ENCODE measurements around the gene DEPDC5.
"Not testable (repeated sequence)": the region's sequence is repeated elsewhere in the genome, so short reads cannot be mapped to it uniquely, and the experiment has no call there.

Gene DEPDC5

GRCh38 chr22:31768422-31769059 lies 14.7 kb downstream of the DEPDC5 start:
- POLR2A ChIA-PET, result no interaction called here
- no peak for DNase-seq (ENCODE audit: low read depth, low spot score)
- CTCF ChIA-PET, result no interaction called here
- no peak for TF ChIP-seq CTCF (IDR thresholded peaks at IDR 0.05; ENCODE audit: insufficient read depth, low read length, missing control alignments)
- H3K4me3 ChIP-seq (ENCODE audit: low read depth, low read length), result no peak overlapping the region

DNA sequence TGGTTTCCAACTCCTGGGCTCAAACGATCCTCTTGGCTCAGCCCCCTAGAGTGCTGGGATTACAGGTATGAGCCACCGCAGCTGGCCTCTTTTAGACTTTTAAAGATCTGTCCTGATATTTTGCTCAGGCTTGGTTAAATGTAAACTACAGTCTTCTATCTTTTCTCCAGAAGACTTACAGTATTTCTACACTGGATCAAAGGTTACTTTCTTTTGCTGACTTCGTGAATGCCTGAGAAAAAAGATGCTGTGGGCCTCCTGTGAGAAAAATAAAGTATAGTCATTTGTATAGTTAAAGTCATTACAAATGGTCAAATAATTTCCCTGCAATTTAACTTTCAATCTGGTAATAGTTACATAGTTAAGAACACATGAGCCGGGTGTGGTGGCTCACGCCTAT lies 19.6 kb downstream of the DEPDC5 start:
- no peak for DNase-seq (ENCODE audit: low read depth, low spot score)
- ChIA-PET POLR2A (no interaction called here), CTCF (no interaction called here)
- no peak overlapping the region for H3K4me3 ChIP-seq (ENCODE audit: low read depth, low read length)
- no peak for TF ChIP-seq CTCF (IDR thresholded peaks at IDR 0.05; ENCODE audit: insufficient read depth, low read length, missing control alignments)

- no peak for DNase-seq (ENCODE audit: low read depth, low spot score)
Observed at GRCh38 chr22:31776231-31776630, 22.4 kb downstream of the DEPDC5 start.

DNA sequence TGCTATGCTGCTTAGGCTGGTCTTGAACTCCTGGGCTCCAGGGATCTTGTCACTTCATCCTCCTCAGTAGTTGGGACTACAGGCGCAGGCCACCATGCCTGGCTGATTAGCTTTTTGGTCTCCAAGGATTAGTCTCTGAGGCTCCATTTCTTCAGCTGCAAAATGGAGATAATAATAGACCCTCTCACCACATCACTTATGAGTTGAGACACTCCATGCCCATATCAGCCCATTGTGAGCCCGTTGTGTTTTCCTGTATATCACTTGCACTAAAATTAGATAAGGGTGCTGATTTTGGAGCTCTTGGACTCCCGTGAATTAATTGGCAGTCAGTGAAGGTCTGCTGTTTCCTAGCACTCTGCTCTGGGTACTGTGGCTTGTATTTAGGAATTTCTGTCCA lies 36.0 kb downstream of the DEPDC5 start:
- ChIA-PET POLR2A (interaction anchor here (0.6 kb wide), 1 partner anchor 34 kb away, joined by 3 read pairs; no protein-coding TSS in a partner anchor), CTCF (interaction anchor here (0.6 to 1.6 kb wide), 2 partner anchors 124 to 180 kb away, joined by 3 to 4 read pairs; no protein-coding TSS in a partner anchor)
- TF ChIP-seq CTCF (IDR thresholded peaks at IDR 0.05; ENCODE audit: insufficient read depth, low read length, missing control alignments), result no peak
- H3K4me3 ChIP-seq (ENCODE audit: low read depth, low read length), result no peak overlapping the region
- DNase-seq (ENCODE audit: low read depth, low spot score), result no peak

More at GRCh38 chr22:31776231-31776630, 22.4 kb downstream of the DEPDC5 start:
- ChIA-PET CTCF (interaction anchor here (0.9 kb wide), 1 partner anchor 12 kb away, joined by 3 read pairs; no protein-coding TSS in a partner anchor), POLR2A (interaction anchor here (0.6 kb wide), 1 partner anchor 190 kb away, joined by 3 read pairs; no protein-coding TSS in a partner anchor)
- TF ChIP-seq CTCF (IDR thresholded peaks at IDR 0.05; ENCODE audit: insufficient read depth, low read length, missing control alignments), result no peak
- no peak overlapping the region for H3K4me3 ChIP-seq (ENCODE audit: low read depth, low read length)

GRCh38 chr22:31790240-31790639 lies 36.4 kb downstream of the DEPDC5 start:
- CTCF ChIA-PET, result interaction anchor here (0.6 to 1.6 kb wide), 2 partner anchors 124 to 180 kb away, joined by 3 to 4 read pairs; no protein-coding TSS in a partner anchor
- POLR2A ChIA-PET, result no interaction called here
- no peak for DNase-seq (ENCODE audit: low read depth, low spot score)
- TF ChIP-seq CTCF (IDR thresholded peaks at IDR 0.05; ENCODE audit: insufficient read depth, low read length, missing control alignments), result no peak
- no peak overlapping the region for H3K4me3 ChIP-seq (ENCODE audit: low read depth, low read length)

DNA sequence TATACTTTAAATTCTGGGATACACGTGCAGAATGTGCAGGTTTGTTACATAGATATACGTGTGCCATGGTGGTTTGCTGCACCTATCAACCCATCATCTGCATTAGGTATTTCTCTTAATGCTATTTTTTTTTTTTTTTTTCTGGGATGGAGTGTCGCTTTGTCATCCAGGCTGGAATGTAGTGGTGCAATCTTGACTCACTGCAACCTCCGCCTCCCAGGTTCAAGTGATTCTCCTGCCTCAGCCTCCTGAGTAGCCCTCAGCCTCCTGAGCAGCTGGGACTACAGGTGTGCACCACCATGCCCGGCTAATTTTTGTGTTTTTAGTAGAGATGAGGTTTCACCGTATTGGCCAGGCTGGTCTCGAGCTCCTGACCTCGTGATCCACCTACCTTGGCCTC lies 45.5 kb downstream of the DEPDC5 start:
- DNase-seq (ENCODE audit: low read depth, low spot score); H3K4me3 ChIP-seq (ENCODE audit: low read depth, low read length); POLR2A ChIA-PET; CTCF ChIA-PET: not testable (repeated sequence)

DNA sequence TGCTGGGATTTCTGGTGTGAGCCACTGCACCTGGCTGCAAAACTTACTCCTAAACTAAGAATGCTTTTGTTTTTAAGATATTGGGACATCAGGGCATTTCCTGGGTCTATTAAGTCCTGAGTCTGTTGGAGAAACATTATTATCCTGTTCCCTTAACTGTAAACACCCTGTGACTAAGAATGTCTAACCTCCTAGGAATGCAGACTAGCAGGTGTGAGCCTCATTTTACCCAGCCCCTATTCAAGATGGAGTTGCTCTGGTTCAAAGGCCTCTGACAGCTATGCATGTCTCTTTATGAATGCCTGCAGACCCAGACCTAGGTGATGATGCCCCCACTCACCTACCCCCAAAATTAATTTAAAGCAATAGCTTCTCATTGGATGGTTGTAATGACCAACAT lies 46.2 kb downstream of the DEPDC5 start:
- no peak for DNase-seq (ENCODE audit: low read depth, low spot score)
- POLR2A ChIA-PET, result no interaction called here
- CTCF ChIA-PET, result interaction anchor here (1.9 kb wide), 1 partner anchor 14 kb away, joined by 6 read pairs; no protein-coding TSS in a partner anchor
- no peak for TF ChIP-seq CTCF (IDR thresholded peaks at IDR 0.05; ENCODE audit: insufficient read depth, low read length, missing control alignments)
- H3K4me3 ChIP-seq (ENCODE audit: low read depth, low read length), result no peak overlapping the region

GRCh38 chr22:31800861-31801260 lies 47.0 kb downstream of the DEPDC5 start:
- DNase-seq (ENCODE audit: low read depth, low spot score); POLR2A ChIA-PET; H3K4me3 ChIP-seq (ENCODE audit: low read depth, low read length): not testable (repeated sequence)
- CTCF ChIA-PET, result interaction anchor here (0.8 to 1.9 kb wide), 2 partner anchors 13 to 170 kb away, joined by 3 to 6 read pairs; no protein-coding TSS in a partner anchor
